Measurements from ENCODE around the gene DDRGK1.

DDRGK1 gene

DNA sequence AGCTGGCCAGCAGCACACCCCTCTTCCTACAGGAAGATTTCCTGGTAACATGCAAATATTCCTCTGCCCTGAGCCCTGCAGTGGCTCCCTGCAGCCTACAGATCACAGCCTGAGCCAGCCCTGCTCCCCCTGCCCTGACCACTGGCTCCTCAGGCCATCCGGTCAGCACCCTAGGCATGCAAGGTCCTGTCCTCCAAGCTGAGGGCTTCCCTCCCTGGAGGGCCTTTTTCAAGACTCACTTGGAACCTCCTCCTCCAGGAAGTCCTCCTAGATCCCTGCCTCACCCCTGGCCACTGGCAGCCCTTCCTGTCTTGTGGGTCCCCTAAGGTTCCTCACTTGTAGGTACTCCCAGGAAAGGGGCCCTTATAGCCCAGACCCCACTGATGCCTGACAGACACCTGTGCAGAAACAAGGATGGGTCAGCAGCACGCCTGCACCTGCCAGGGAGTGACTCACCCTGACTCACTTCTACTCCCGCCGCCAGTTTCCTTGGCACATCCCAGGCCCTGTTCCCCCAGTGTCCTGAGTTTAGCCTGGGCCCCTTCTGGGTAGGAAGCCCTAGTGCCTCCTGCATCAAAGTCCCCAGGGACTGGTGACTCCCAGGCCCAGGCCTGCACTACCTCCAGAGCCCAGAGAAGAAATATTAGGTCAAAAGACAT is 31.3 kb upstream of the DDRGK1 start:
- TF ChIP-seq CTCF (conservative IDR thresholded peaks at IDR 0.05; ENCODE audit: low read depth, low read length): no peak
- DNase-seq (ENCODE audit: low read depth): no peak
- H3K4me3 ChIP-seq (ENCODE audit: low read length): no peak overlapping the region

DNA sequence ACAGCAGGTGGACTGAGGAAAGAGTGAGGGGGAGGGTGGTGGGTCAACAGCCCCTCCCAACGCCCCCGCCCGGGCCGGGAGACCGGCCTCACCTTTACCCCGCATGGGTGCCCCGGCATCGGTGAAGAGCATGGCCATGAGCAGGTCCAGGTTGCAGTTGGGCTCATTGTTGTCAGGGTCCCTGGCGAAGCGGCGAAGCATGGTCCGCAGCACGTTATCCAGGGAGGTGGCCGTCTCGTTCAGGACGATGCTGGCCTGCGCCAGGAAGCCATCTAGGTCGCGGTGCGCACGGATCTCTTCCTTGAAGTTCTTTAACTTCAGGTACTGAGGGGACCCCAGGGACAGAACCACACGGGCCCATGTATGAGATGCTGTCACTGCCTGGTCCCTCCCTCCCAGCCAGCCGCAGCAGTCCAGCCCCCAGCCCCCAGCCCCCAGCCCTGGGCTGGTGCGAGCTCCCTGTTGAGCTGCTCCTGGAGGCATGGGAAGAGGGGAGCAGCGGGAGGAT is 29.6 kb upstream of the DDRGK1 start:
- no peak overlapping the region for H3K4me3 ChIP-seq (ENCODE audit: low read length)
- no peak for TF ChIP-seq CTCF (conservative IDR thresholded peaks at IDR 0.05; ENCODE audit: low read depth, low read length)

GRCh38 chr20:3233131-3233990 is 28.9 kb upstream of the DDRGK1 start:
- TF ChIP-seq CTCF (conservative IDR thresholded peaks at IDR 0.05; ENCODE audit: low read depth, low read length): no peak
- H3K4me3 ChIP-seq (ENCODE audit: low read length): no peak overlapping the region
- no peak for DNase-seq (ENCODE audit: low read depth)

More for the DNA sequence above, 29.6 kb upstream of the DDRGK1 start:
- no peak for DNase-seq (ENCODE audit: low read depth)

DNA sequence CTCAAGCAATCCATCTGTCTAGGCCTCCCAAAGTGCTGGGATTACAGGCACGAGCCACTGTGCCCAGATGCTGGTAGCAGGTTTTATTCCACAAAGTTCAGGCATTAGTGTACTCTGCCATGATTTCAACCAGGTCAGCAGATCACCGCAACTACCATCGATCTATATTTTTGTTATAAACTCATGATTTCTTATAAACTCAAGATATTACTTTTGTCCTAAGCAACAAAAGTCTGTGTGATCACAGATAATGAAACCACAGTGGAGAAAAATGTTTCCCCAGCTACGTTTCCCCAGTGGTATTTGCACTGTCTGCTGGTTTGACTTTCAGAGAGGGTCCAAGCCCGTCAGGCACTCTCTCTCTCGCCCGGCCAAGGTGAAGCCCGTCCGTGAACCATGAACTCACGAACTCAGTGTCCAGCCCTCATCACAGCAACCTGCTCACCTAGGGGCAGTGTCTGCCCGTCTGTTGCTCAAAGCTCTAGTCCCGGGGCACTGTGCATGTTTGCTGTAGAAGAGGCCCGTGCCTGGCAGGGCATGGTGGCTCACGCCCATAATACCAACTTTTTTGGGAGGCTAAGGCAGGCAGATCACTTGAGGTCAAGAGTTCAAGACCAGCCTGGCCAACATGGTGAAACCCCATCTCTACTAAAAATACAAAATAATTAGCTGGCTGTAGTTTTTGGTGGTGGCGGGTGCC is 27.6 kb upstream of the DDRGK1 start:
- no peak for TF ChIP-seq CTCF (conservative IDR thresholded peaks at IDR 0.05; ENCODE audit: low read depth, low read length)
- H3K4me3 ChIP-seq (ENCODE audit: low read length): no peak overlapping the region
- DNase-seq (ENCODE audit: low read depth): no peak

DNA sequence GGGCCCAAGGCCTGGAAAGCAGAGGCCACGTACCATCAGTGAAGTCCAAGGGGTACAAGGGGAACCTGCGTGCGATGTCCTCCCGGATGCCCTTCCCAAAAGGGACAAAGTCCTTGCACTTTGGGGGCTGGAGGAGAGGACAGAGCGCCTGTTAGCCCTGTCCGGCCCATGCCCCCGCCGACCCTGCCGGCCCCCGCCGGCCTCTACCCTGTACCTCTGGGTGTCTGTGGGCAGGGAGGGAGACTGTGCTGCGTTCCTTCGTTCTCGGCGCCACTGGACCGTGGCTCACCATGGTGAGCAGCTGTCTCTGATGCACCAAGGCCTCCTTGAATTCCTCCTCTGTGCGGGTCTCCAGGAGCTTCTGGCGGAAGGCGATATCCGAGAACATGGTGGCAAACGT is 26.6 kb upstream of the DDRGK1 start:
- H3K4me3 ChIP-seq (ENCODE audit: low read length): no peak overlapping the region
- no peak for DNase-seq (ENCODE audit: low read depth)
- TF ChIP-seq CTCF (conservative IDR thresholded peaks at IDR 0.05; ENCODE audit: low read depth, low read length): no peak

DNA sequence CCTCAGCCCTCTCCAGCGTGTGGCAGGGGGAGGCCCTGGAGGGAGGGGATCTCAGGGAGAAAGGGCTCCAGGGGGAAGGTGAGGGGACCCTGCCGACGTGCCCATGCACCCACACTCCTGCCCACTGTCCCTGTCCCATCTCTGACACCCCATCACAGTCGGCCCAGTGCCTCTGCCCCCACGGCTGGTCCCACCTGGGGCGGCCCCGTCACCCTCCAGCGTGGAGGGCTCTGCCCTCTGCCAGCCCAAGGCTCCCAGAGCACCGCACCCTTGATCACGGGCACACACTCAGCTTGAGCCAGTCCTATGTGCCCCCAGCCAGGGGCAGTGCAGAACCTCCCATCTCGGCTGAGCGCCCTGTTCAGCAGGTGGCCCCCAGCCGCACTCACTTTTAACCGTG is 25.3 kb upstream of the DDRGK1 start:
- H3K4me3 ChIP-seq (ENCODE audit: low read length): no peak overlapping the region
- TF ChIP-seq CTCF (conservative IDR thresholded peaks at IDR 0.05; ENCODE audit: low read depth, low read length): no peak
- no peak for DNase-seq (ENCODE audit: low read depth)
